Measurements from ENCODE around the gene FGB.

FGB gene

GRCh38 chr4:154588198-154588597 is 25.4 kb downstream of the FGB start:
- WGBS (ENCODE audit: extremely low coverage, insufficient coverage, low lambda C conversion rate) = no CpG with 5 or more reads among the region's 2 CpGs
- no peak for DNase-seq

GRCh38 chr4:154589296-154590197 is 26.7 kb downstream of the FGB start:
- no peak overlapping the region for H2BK120ac ChIP-seq (ENCODE audit: low read depth, low read length)
- DNase-seq = no peak
- H3K79me2 ChIP-seq (ENCODE audit: control insufficient read depth, insufficient read depth, low read length) = no peaks in the 10 kb centered on the region
- H3K4me3 ChIP-seq (ENCODE audit: low read length) = no peak overlapping the region
- H4K5ac ChIP-seq (ENCODE audit: low read length) = no peak overlapping the region
- H2BK5ac ChIP-seq (ENCODE audit: low read length) = no peak overlapping the region
- no peak overlapping the region for H4K8ac ChIP-seq (ENCODE audit: low read depth, low read length)
- H3K27ac ChIP-seq (ENCODE audit: low read depth, low read length) = no peak overlapping the region
- no peak overlapping the region for H3K18ac ChIP-seq (ENCODE audit: low read length)
- no peak overlapping the region for H2BK15ac ChIP-seq (replicated peaks; ENCODE audit: low read depth)
- no peak overlapping the region for H3K56ac ChIP-seq (ENCODE audit: low read length)
- H3K4ac ChIP-seq (ENCODE audit: low read depth, low read length) = no peak overlapping the region
- H3K9ac ChIP-seq (ENCODE audit: low read length) = no peak overlapping the region
- WGBS (ENCODE audit: extremely low coverage, insufficient coverage, low lambda C conversion rate) = no CpG with 5 or more reads among the region's 7 CpGs
- H3K23ac ChIP-seq (ENCODE audit: low read length) = no peak overlapping the region
- no peaks in the 10 kb centered on the region for H3K4me1 ChIP-seq (ENCODE audit: control insufficient read depth, low read depth, low read length)
- H3K36me3 ChIP-seq (ENCODE audit: control insufficient read depth, insufficient read depth, low read length) = no peaks in the 10 kb centered on the region
- H3K4me2 ChIP-seq (ENCODE audit: low read length) = no peak overlapping the region
- H3K27me3 ChIP-seq (ENCODE audit: insufficient read depth, low read length, poor library complexity) = no peaks in the 10 kb centered on the region
- H3K79me1 ChIP-seq (ENCODE audit: low read length) = no peaks in the 10 kb centered on the region
- no peak overlapping the region for H2AK5ac ChIP-seq (ENCODE audit: low read length)

More at GRCh38 chr4:154588198-154588597, 25.4 kb downstream of the FGB start:
- H3K36me3 ChIP-seq (ENCODE audit: control insufficient read depth, insufficient read depth, low read length) = no peaks in the 10 kb centered on the region
- no peaks in the 10 kb centered on the region for H3K4me1 ChIP-seq (ENCODE audit: control insufficient read depth, low read depth, low read length)
- H3K27ac ChIP-seq (ENCODE audit: low read depth, low read length) = no peak overlapping the region
- H3K27me3 ChIP-seq (ENCODE audit: insufficient read depth, low read length, poor library complexity) = no peaks in the 10 kb centered on the region
- H3K56ac ChIP-seq (ENCODE audit: low read length) = no peak overlapping the region
- no peak overlapping the region for H4K8ac ChIP-seq (ENCODE audit: low read depth, low read length)
- no peak overlapping the region for H3K4me3 ChIP-seq (ENCODE audit: low read length)
- H3K4me2 ChIP-seq (ENCODE audit: low read length) = no peak overlapping the region
- no peak overlapping the region for H2AK5ac ChIP-seq (ENCODE audit: low read length)
- H3K18ac ChIP-seq (ENCODE audit: low read length) = no peak overlapping the region
- no peak overlapping the region for H3K4ac ChIP-seq (ENCODE audit: low read depth, low read length)
- H2BK120ac ChIP-seq (ENCODE audit: low read depth, low read length) = no peak overlapping the region
- no peak overlapping the region for H2BK15ac ChIP-seq (replicated peaks; ENCODE audit: low read depth)
- H3K79me2 ChIP-seq (ENCODE audit: control insufficient read depth, insufficient read depth, low read length) = no peaks in the 10 kb centered on the region
- H3K9ac ChIP-seq (ENCODE audit: low read length) = no peak overlapping the region
- no peak overlapping the region for H2BK5ac ChIP-seq (ENCODE audit: low read length)
- no peaks in the 10 kb centered on the region for H3K79me1 ChIP-seq (ENCODE audit: low read length)
- no peak overlapping the region for H4K5ac ChIP-seq (ENCODE audit: low read length)
- no peak overlapping the region for H3K23ac ChIP-seq (ENCODE audit: low read length)

- no peak within 1 kb of the TSS for H3K27ac ChIP-seq (ENCODE audit: low read depth, low read length)
- H2AK5ac ChIP-seq (ENCODE audit: low read length) = no peak within 1 kb of the TSS
- no peak within 1 kb of the TSS for H3K4ac ChIP-seq (ENCODE audit: low read depth, low read length)
- no peak within 1 kb of the TSS for H3K4me2 ChIP-seq (ENCODE audit: low read length)
- WGBS (ENCODE audit: extremely low coverage, insufficient coverage, low lambda C conversion rate) = no CpG with 5 or more reads among the region's 3 CpGs
- no peak within 1 kb of the TSS for H2BK5ac ChIP-seq (ENCODE audit: low read length)
- H3K4me1 ChIP-seq (ENCODE audit: control insufficient read depth, low read depth, low read length) = no peaks in the 10 kb centered on the region
- no peak within 1 kb of the TSS for H3K4me3 ChIP-seq (ENCODE audit: low read length)
- H3K56ac ChIP-seq (ENCODE audit: low read length) = no peak within 1 kb of the TSS
- no peaks in the 10 kb centered on the region for H3K36me3 ChIP-seq (ENCODE audit: control insufficient read depth, insufficient read depth, low read length)
- no peaks in the 10 kb centered on the region for H3K79me1 ChIP-seq (ENCODE audit: low read length)
- H4K5ac ChIP-seq (ENCODE audit: low read length) = no peak within 1 kb of the TSS
- no peak within 1 kb of the TSS for H4K8ac ChIP-seq (ENCODE audit: low read depth, low read length)
- DNase-seq = peak; percentile 47
- no peak within 1 kb of the TSS for H3K23ac ChIP-seq (ENCODE audit: low read length)
- H3K9ac ChIP-seq (ENCODE audit: low read length) = no peak within 1 kb of the TSS
- no peaks in the 10 kb centered on the region for H3K79me2 ChIP-seq (ENCODE audit: control insufficient read depth, insufficient read depth, low read length)
- no peak within 1 kb of the TSS for H2BK15ac ChIP-seq (replicated peaks; ENCODE audit: low read depth)
- no peak within 1 kb of the TSS for H2BK120ac ChIP-seq (ENCODE audit: low read depth, low read length)
- no peaks in the 10 kb centered on the region for H3K27me3 ChIP-seq (ENCODE audit: insufficient read depth, low read length, poor library complexity)
- H3K18ac ChIP-seq (ENCODE audit: low read length) = no peak within 1 kb of the TSS
Observed at GRCh38 chr4:154590329-154591006, 27.7 kb downstream of the FGB start, which contains the start of gene FGA. Gene FGA, minus strand, starts transcription at chr4:154590742. Its CDS starts 55 bp downstream, at chr4:154590687.

- H2BK120ac ChIP-seq (ENCODE audit: low read depth, low read length) = no peak overlapping the region
- H3K36me3 ChIP-seq (ENCODE audit: control insufficient read depth, insufficient read depth, low read length) = no peaks in the 10 kb centered on the region
- no peak overlapping the region for H3K18ac ChIP-seq (ENCODE audit: low read length)
- no peak overlapping the region for H3K4me2 ChIP-seq (ENCODE audit: low read length)
- no peak overlapping the region for H3K9ac ChIP-seq (ENCODE audit: low read length)
- no peak overlapping the region for H2BK15ac ChIP-seq (replicated peaks; ENCODE audit: low read depth)
- H3K79me2 ChIP-seq (ENCODE audit: control insufficient read depth, insufficient read depth, low read length) = no peaks in the 10 kb centered on the region
- H4K8ac ChIP-seq (ENCODE audit: low read depth, low read length) = no peak overlapping the region
- no peak overlapping the region for H3K4me3 ChIP-seq (ENCODE audit: low read length)
- no peak overlapping the region for H3K56ac ChIP-seq (ENCODE audit: low read length)
- H3K27ac ChIP-seq (ENCODE audit: low read depth, low read length) = no peak overlapping the region
- no peak overlapping the region for H2BK5ac ChIP-seq (ENCODE audit: low read length)
- H3K4me1 ChIP-seq (ENCODE audit: control insufficient read depth, low read depth, low read length) = no peaks in the 10 kb centered on the region
- no peak overlapping the region for H3K23ac ChIP-seq (ENCODE audit: low read length)
- no peaks in the 10 kb centered on the region for H3K27me3 ChIP-seq (ENCODE audit: insufficient read depth, low read length, poor library complexity)
- WGBS (ENCODE audit: extremely low coverage, insufficient coverage, low lambda C conversion rate) = no CpG with 5 or more reads among the region's 3 CpGs
- no peak overlapping the region for H4K5ac ChIP-seq (ENCODE audit: low read length)
- H3K4ac ChIP-seq (ENCODE audit: low read depth, low read length) = no peak overlapping the region
- no peak for DNase-seq
- no peaks in the 10 kb centered on the region for H3K79me1 ChIP-seq (ENCODE audit: low read length)
- no peak overlapping the region for H2AK5ac ChIP-seq (ENCODE audit: low read length)
Observed at GRCh38 chr4:154591890-154592289, 29.1 kb downstream of the FGB start.

GRCh38 chr4:154593868-154594267 is 31.1 kb downstream of the FGB start:
- H3K79me1 ChIP-seq (ENCODE audit: low read length) = no peaks in the 10 kb centered on the region
- no peak overlapping the region for H3K27ac ChIP-seq (ENCODE audit: low read depth, low read length)
- no peak overlapping the region for H3K4ac ChIP-seq (ENCODE audit: low read depth, low read length)
- no peaks in the 10 kb centered on the region for H3K36me3 ChIP-seq (ENCODE audit: control insufficient read depth, insufficient read depth, low read length)
- no peak overlapping the region for H3K56ac ChIP-seq (ENCODE audit: low read length)
- H3K9ac ChIP-seq (ENCODE audit: low read length) = no peak overlapping the region
- no peaks in the 10 kb centered on the region for H3K79me2 ChIP-seq (ENCODE audit: control insufficient read depth, insufficient read depth, low read length)
- H2AK5ac ChIP-seq (ENCODE audit: low read length) = no peak overlapping the region
- H4K5ac ChIP-seq (ENCODE audit: low read length) = no peak overlapping the region
- no peaks in the 10 kb centered on the region for H3K4me1 ChIP-seq (ENCODE audit: control insufficient read depth, low read depth, low read length)
- WGBS (ENCODE audit: extremely low coverage, insufficient coverage, low lambda C conversion rate) = no CpG with 5 or more reads among the region's 2 CpGs
- H2BK5ac ChIP-seq (ENCODE audit: low read length) = no peak overlapping the region
- no peak overlapping the region for H3K18ac ChIP-seq (ENCODE audit: low read length)
- no peak overlapping the region for H3K4me2 ChIP-seq (ENCODE audit: low read length)
- H3K23ac ChIP-seq (ENCODE audit: low read length) = no peak overlapping the region
- no peak overlapping the region for H4K8ac ChIP-seq (ENCODE audit: low read depth, low read length)
- no peaks in the 10 kb centered on the region for H3K27me3 ChIP-seq (ENCODE audit: insufficient read depth, low read length, poor library complexity)
- H2BK15ac ChIP-seq (replicated peaks; ENCODE audit: low read depth) = no peak overlapping the region
- H3K4me3 ChIP-seq (ENCODE audit: low read length) = no peak overlapping the region
- DNase-seq = no peak
- no peak overlapping the region for H2BK120ac ChIP-seq (ENCODE audit: low read depth, low read length)

Measured in mesendoderm (in vitro differentiated cells).